ENCODE data around the gene MAVS. TPM values are rescaled to one million over a fixed set of nuclear protein-coding genes. Genes with fewer than 3 reads are reported as not detected.

The MAVS gene
- total RNA-seq, 4 donors from 2014 or later, result 39.6 to 94.4 (median 69.7) TPM

- Histone ChIP-seq H3K4me3 (no peak overlapping the region), H3K27me3 (no peaks in the 10 kb centered on the region), H3K27ac (no peak overlapping the region), H3K36me3 (peaks cover 0 to 60% (median 0%) of the 10 kb centered on the region in 3 donors), H3K9me3 (no peaks in the 10 kb centered on the region), H3K4me1 (peaks cover 0 to 46% (median 0%) of the 10 kb centered on the region in 4 donors)
- no peak for TF ChIP-seq POLR2A (IDR thresholded peaks at IDR 0.05)
- DNase-seq, result no peak
Measured at GRCh38 chr20:3908667-3909066, 62.0 kb downstream of the MAVS start.

GRCh38 chr20:3909952-3910366, 63.3 kb downstream of the MAVS start:
- H3K27me3 ChIP-seq, result no peaks in the 10 kb centered on the region
- H3K36me3 ChIP-seq, result peaks cover 0 to 73% (median 0%) of the 10 kb centered on the region in 3 donors
- no peak overlapping the region for H3K27ac ChIP-seq
- H3K4me1 ChIP-seq, result peaks cover 0 to 49% (median 0%) of the 10 kb centered on the region in 4 donors
- DNase-seq, result no peak
- H3K9me3 ChIP-seq, result no peaks in the 10 kb centered on the region
- no peak overlapping the region for H3K4me3 ChIP-seq
- TF ChIP-seq CTCF (IDR thresholded peaks at IDR 0.05) (no peak), POLR2A (IDR thresholded peaks at IDR 0.05) (no peak)

- no peaks in the 10 kb centered on the region for H3K27me3 ChIP-seq
- peaks cover 0 to 47% (median 0%) of the 10 kb centered on the region in 4 donors for H3K4me1 ChIP-seq
- H3K4me3 ChIP-seq, result no peak overlapping the region
- DNase-seq, result no peak
- TF ChIP-seq POLR2A (IDR thresholded peaks at IDR 0.05) (no peak), CTCF (IDR thresholded peaks at IDR 0.05) (no peak)
- peak overlapping the region in 1 of 4 donors; percentile 45 for H3K27ac ChIP-seq
- no peaks in the 10 kb centered on the region for H3K9me3 ChIP-seq
- H3K36me3 ChIP-seq, result peaks cover 0 to 77% (median 3%) of the 10 kb centered on the region in 3 donors
Measured at GRCh38 chr20:3910853-3911252, 64.2 kb downstream of the MAVS start.

- Histone ChIP-seq H3K9me3 (no peaks in the 10 kb centered on the region), H3K27me3 (no peaks in the 10 kb centered on the region), H3K4me3 (no peak overlapping the region), H3K4me1 (peaks cover 0 to 41% (median 0%) of the 10 kb centered on the region in 4 donors), H3K36me3 (peaks cover 0 to 80% (median 3%) of the 10 kb centered on the region in 3 donors), H3K27ac (no peak overlapping the region)
- DNase-seq, result peak in 2 of 3 donors; percentile 74 to 85
- no peak for TF ChIP-seq POLR2A (IDR thresholded peaks at IDR 0.05)
- TF ChIP-seq CTCF (IDR thresholded peaks at IDR 0.05), result no peak
Measured at GRCh38 chr20:3911956-3912355, 65.3 kb downstream of the MAVS start.

GRCh38 chr20:3914446-3914845, 67.8 kb downstream of the MAVS start:
- peaks cover 0 to 36% (median 0%) of the 10 kb centered on the region in 4 donors for H3K4me1 ChIP-seq
- peak overlapping the region in 1 of 4 donors; percentile 38 for H3K27ac ChIP-seq

GRCh38 chr20:3915691-3916090, 69.1 kb downstream of the MAVS start:
- Histone ChIP-seq H3K36me3 (peaks cover 0 to 76% (median 3%) of the 10 kb centered on the region in 3 donors), H3K4me1 (peaks cover 0 to 29% (median 0%) of the 10 kb centered on the region in 4 donors), H3K9me3 (no peaks in the 10 kb centered on the region), H3K4me3 (no peak overlapping the region), H3K27ac (no peak overlapping the region), H3K27me3 (no peaks in the 10 kb centered on the region)
- no peak for DNase-seq
- TF ChIP-seq CTCF (IDR thresholded peaks at IDR 0.05) (no peak), POLR2A (IDR thresholded peaks at IDR 0.05) (no peak)

More at GRCh38 chr20:3914446-3914845, 67.8 kb downstream of the MAVS start:
- Histone ChIP-seq H3K9me3 (no peaks in the 10 kb centered on the region), H3K4me3 (no peak overlapping the region), H3K36me3 (peaks cover 0 to 76% (median 3%) of the 10 kb centered on the region in 3 donors), H3K27me3 (no peaks in the 10 kb centered on the region)
- no peak for TF ChIP-seq CTCF (IDR thresholded peaks at IDR 0.05)
- no peak for TF ChIP-seq POLR2A (IDR thresholded peaks at IDR 0.05)
- no peak for DNase-seq
